DND-41 (cell line): ENCODE data around the gene ZNF419.
"Not testable (repeated sequence)": the region's sequence is repeated elsewhere in the genome, so short reads cannot be mapped to it uniquely, and the experiment has no call there.

Experiments
- EZH2 ChIP-seq: IDR thresholded peaks from 3 replicates; pipeline ENCODE4 v1.6.1; 2012; ENCODE audit warnings: borderline replicate concordance, low read depth, mild to moderate bottlenecking, moderate library complexity, low read length, inconsistent platforms; ENCODE audit not compliant: severe bottlenecking
- TF ChIP-seq, protein P1 (sequence below): IDR thresholded peaks from 2 replicates; pipeline ENCODE4 v1.5.1; 2012; ENCODE audit warnings: borderline replicate concordance, low read length, moderate library complexity, mild to moderate bottlenecking; ENCODE audit not compliant: poor library complexity, severe bottlenecking; ENCODE audit errors: extremely low read depth

DNA sequence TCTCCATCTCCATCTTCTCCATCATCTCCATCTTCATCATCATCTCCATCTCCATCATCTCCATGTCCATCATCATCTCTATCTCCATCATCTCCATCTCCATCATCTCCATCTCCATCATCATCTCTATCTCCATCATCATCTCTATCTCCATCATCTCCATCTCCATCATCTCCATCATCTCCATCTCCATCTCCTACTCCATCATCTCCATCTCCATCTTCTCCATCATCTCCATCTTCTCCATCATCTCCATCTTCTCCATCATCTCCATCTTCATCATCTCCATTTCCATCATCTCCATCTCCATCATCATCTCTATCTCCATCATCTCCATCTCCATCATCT lies 11.8 kb downstream of the ZNF419 start:
- TF ChIP-seq, protein P1, sequence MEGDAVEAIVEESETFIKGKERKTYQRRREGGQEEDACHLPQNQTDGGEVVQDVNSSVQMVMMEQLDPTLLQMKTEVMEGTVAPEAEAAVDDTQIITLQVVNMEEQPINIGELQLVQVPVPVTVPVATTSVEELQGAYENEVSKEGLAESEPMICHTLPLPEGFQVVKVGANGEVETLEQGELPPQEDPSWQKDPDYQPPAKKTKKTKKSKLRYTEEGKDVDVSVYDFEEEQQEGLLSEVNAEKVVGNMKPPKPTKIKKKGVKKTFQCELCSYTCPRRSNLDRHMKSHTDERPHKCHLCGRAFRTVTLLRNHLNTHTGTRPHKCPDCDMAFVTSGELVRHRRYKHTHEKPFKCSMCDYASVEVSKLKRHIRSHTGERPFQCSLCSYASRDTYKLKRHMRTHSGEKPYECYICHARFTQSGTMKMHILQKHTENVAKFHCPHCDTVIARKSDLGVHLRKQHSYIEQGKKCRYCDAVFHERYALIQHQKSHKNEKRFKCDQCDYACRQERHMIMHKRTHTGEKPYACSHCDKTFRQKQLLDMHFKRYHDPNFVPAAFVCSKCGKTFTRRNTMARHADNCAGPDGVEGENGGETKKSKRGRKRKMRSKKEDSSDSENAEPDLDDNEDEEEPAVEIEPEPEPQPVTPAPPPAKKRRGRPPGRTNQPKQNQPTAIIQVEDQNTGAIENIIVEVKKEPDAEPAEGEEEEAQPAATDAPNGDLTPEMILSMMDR: not testable (repeated sequence)
- not testable (repeated sequence) for TF ChIP-seq EZH2
